ENCODE measurements around the gene TRIM13. TPM values are rescaled to one million over a fixed set of nuclear protein-coding genes. Genes with fewer than 3 reads are reported as not detected.
"Not testable (repeated sequence)": the region's sequence is repeated elsewhere in the genome, so short reads cannot be mapped to it uniquely, and the experiment has no call there.

Gene TRIM13
- total RNA-seq, 1 donor from 2014 or later = 26.4 TPM

DNA sequence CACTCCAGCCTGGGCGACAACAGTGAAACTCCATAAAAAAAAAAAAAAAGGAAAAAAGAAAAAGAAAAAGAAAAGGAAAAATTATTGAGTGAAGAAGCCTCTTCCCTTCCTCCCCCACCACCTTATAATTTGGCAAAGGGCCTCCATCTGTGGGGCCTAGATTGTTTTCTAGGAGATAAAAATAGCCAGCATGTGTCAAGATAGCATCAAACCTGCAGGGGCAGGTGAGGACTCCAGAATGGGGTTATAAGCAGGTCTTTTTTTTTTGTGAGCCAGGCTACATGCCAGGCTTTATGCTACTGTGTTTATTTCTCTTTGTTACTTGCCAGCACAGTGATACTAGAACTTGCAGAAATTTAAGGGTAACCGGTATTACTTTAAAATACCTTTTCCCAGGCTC, 11.7 kb upstream of the TRIM13 start:
- H3K9me3 Mint-ChIP-seq (ENCODE audit: unreplicated experiment) = no peaks in the 10 kb centered on the region
- Histone ChIP-seq H3K4me3 (ENCODE audit: insufficient read depth, low read depth, low read length) (no peak overlapping the region), H3K4me2 (ENCODE audit: low read length) (no peak overlapping the region), H3K4me1 (ENCODE audit: insufficient read depth, low read length) (no peaks in the 10 kb centered on the region), H3K9ac (ENCODE audit: low read length) (no peak overlapping the region), H3K79me2 (ENCODE audit: insufficient read depth, low read length) (no peaks in the 10 kb centered on the region), H4K20me1 (ENCODE audit: insufficient read depth, low read length) (no peaks in the 10 kb centered on the region), H3K27me3 (ENCODE audit: insufficient read depth, low read length) (no peaks in the 10 kb centered on the region), H3K36me3 (ENCODE audit: insufficient read depth, low read length) (peaks cover 2% of the 10 kb centered on the region), H3K27ac (ENCODE audit: low read depth, low read length) (no peak overlapping the region), H2AFZ (ENCODE audit: low read depth, low read length) (no peak overlapping the region), H3K9me3 (ENCODE audit: insufficient read depth, low read depth, low read length) (no peaks in the 10 kb centered on the region)
- no peak for TF ChIP-seq CTCF (IDR thresholded peaks at IDR 0.05; ENCODE audit: insufficient read depth, low read depth, low read length)
- no peak for TF ChIP-seq EZH2 (IDR thresholded peaks at IDR 0.05; ENCODE audit: insufficient read depth, low read length)
- DNase-seq (ENCODE audit: low read depth) = no peak
- H3K4me1 Mint-ChIP-seq (ENCODE audit: low read depth, unreplicated experiment) = no peaks in the 10 kb centered on the region
- FAIRE-seq = no peak
- H3K27ac Mint-ChIP-seq (ENCODE audit: unreplicated experiment) = no peak overlapping the region
- H3K4me3 Mint-ChIP-seq (ENCODE audit: unreplicated experiment) = no peak overlapping the region
- no peaks in the 10 kb centered on the region for H3K36me3 Mint-ChIP-seq (ENCODE audit: low read depth, unreplicated experiment)
- no peaks in the 10 kb centered on the region for H3K27me3 Mint-ChIP-seq (ENCODE audit: low read depth, unreplicated experiment)

DNA sequence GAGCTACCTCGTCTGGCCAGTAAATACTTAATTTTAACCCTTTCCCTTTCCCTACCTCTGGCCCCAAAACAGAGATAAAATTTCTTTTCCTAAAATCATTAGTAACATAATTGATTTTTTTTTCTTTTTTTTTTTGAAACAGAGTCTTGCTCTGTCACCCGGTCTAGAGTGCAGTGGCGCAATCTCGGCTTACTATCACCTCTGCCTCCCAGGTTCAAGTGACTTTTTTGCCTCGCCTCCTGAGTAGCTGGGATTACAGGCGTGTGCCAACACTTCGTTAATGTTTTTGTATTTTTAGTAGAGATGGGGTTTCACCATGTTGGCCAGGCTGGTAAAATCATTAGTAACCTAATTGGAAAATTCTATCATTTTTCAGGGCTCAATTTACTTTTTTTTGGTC, 10.4 kb upstream of the TRIM13 start:
- H3K4me3 Mint-ChIP-seq (ENCODE audit: unreplicated experiment) = no peak overlapping the region
- Histone ChIP-seq H3K27ac (ENCODE audit: low read depth, low read length) (no peak overlapping the region), H2AFZ (ENCODE audit: low read depth, low read length) (no peak overlapping the region), H3K4me3 (ENCODE audit: insufficient read depth, low read depth, low read length) (no peak overlapping the region), H4K20me1 (ENCODE audit: insufficient read depth, low read length) (no peaks in the 10 kb centered on the region), H3K9ac (ENCODE audit: low read length) (no peak overlapping the region), H3K4me1 (ENCODE audit: insufficient read depth, low read length) (no peaks in the 10 kb centered on the region), H3K36me3 (ENCODE audit: insufficient read depth, low read length) (peaks cover 4% of the 10 kb centered on the region), H3K27me3 (ENCODE audit: insufficient read depth, low read length) (no peaks in the 10 kb centered on the region), H3K79me2 (ENCODE audit: insufficient read depth, low read length) (no peaks in the 10 kb centered on the region), H3K4me2 (ENCODE audit: low read length) (no peak overlapping the region), H3K9me3 (ENCODE audit: insufficient read depth, low read depth, low read length) (no peaks in the 10 kb centered on the region)
- no peaks in the 10 kb centered on the region for H3K36me3 Mint-ChIP-seq (ENCODE audit: low read depth, unreplicated experiment)
- TF ChIP-seq CTCF (IDR thresholded peaks at IDR 0.05; ENCODE audit: insufficient read depth, low read depth, low read length) = no peak
- no peak for TF ChIP-seq EZH2 (IDR thresholded peaks at IDR 0.05; ENCODE audit: insufficient read depth, low read length)
- H3K27ac Mint-ChIP-seq (ENCODE audit: unreplicated experiment) = no peak overlapping the region
- no peaks in the 10 kb centered on the region for H3K4me1 Mint-ChIP-seq (ENCODE audit: low read depth, unreplicated experiment)
- H3K9me3 Mint-ChIP-seq (ENCODE audit: unreplicated experiment) = no peaks in the 10 kb centered on the region
- no peaks in the 10 kb centered on the region for H3K27me3 Mint-ChIP-seq (ENCODE audit: low read depth, unreplicated experiment)
- DNase-seq (ENCODE audit: low read depth) = no peak
- no peak for FAIRE-seq

GRCh38 chr13:49990612-49991011, 6.2 kb upstream of the TRIM13 start:
- not testable (repeated sequence) for H3K9me3 Mint-ChIP-seq (ENCODE audit: unreplicated experiment); H2AFZ ChIP-seq (ENCODE audit: low read depth, low read length); H3K36me3 ChIP-seq (ENCODE audit: insufficient read depth, low read length); H3K4me2 ChIP-seq (ENCODE audit: low read length); H3K27me3 Mint-ChIP-seq (ENCODE audit: low read depth, unreplicated experiment); H3K9me3 ChIP-seq (ENCODE audit: insufficient read depth, low read depth, low read length); DNase-seq (ENCODE audit: low read depth); H3K4me1 ChIP-seq (ENCODE audit: insufficient read depth, low read length); H4K20me1 ChIP-seq (ENCODE audit: insufficient read depth, low read length); FAIRE-seq; H3K36me3 Mint-ChIP-seq (ENCODE audit: low read depth, unreplicated experiment); H3K79me2 ChIP-seq (ENCODE audit: insufficient read depth, low read length); H3K27me3 ChIP-seq (ENCODE audit: insufficient read depth, low read length); H3K9ac ChIP-seq (ENCODE audit: low read length); H3K4me3 Mint-ChIP-seq (ENCODE audit: unreplicated experiment); H3K27ac ChIP-seq (ENCODE audit: low read depth, low read length); H3K4me1 Mint-ChIP-seq (ENCODE audit: low read depth, unreplicated experiment); H3K27ac Mint-ChIP-seq (ENCODE audit: unreplicated experiment); H3K4me3 ChIP-seq (ENCODE audit: insufficient read depth, low read depth, low read length)

All from astrocyte (in vitro differentiated cells and primary cell).